Keratinocyte (primary cell): Measurements from ENCODE around the gene MFAP1. TPM values are rescaled to one million over a fixed set of nuclear protein-coding genes. Genes with fewer than 3 reads are reported as not detected.
"Not testable (repeated sequence)": the region's sequence is repeated elsewhere in the genome, so short reads cannot be mapped to it uniquely, and the experiment has no call there.

Experiments
- DNase-seq: peaks from one replicate; pipeline ENCODE4 v3.0.0-alpha.2; 2011; ENCODE audit warnings: low read depth, missing footprints, low spot score
- FAIRE-seq: peaks from 2 replicates; lab custom pipeline; 2011; peaks lifted over from hg19 to GRCh38; lab: Jason Lieb, UNC
- H2AFZ ChIP-seq: 2 replicates; pipeline ENCODE4 v1.6.0; 2012; ENCODE audit warnings: low read length, control low read depth, inconsistent platforms; ENCODE audit not compliant: control insufficient read depth
- H3K27ac ChIP-seq: 2 replicates; pipeline ENCODE4 v1.5.1; 2011; ENCODE audit warnings: low read length; ENCODE audit not compliant: control insufficient read depth, insufficient read depth
- H3K27me3 ChIP-seq: 3 replicates; pipeline ENCODE4 v1.6.0; 2011; ENCODE audit warnings: low read length; ENCODE audit not compliant: control insufficient read depth, insufficient read depth; ENCODE audit errors: extremely low read depth
- H3K36me3 ChIP-seq, 2 experiments: 2 replicates in 1 of 2; 3 replicates in 1 of 2; pipeline ENCODE4 v1.5.1; 2011; ENCODE audit warnings: low read length in 2 of 2, mild to moderate bottlenecking in 1 of 2; ENCODE audit not compliant: control insufficient read depth in 2 of 2, insufficient read depth in 2 of 2; ENCODE audit errors: extremely low read depth in 1 of 2
- H3K4me1 ChIP-seq: 3 replicates; pipeline ENCODE4 v1.5.1; 2011; ENCODE audit warnings: low read length; ENCODE audit not compliant: control insufficient read depth, insufficient read depth; ENCODE audit errors: extremely low read depth
- H3K4me2 ChIP-seq: 3 replicates; pipeline ENCODE4 v1.6.0; 2011; ENCODE audit warnings: low read depth, low read length; ENCODE audit not compliant: control insufficient read depth, insufficient read depth; ENCODE audit errors: extremely low read depth
- H3K4me3 ChIP-seq, 3 experiments: fragments of 200-600 bp in 1 of 3; sonication (generic) in 1 of 3; 2 replicates in 2 of 3; 3 replicates in 1 of 3; pipeline ENCODE4 v1.5.1; 2011 to 2016; ENCODE audit warnings: low read length in 3 of 3, mild to moderate bottlenecking in 3 of 3, control low read depth in 2 of 3, inconsistent platforms in 1 of 3, low read depth in 1 of 3, mixed read lengths in 1 of 3, mixed run types in 1 of 3, moderate library complexity in 1 of 3; ENCODE audit not compliant: control insufficient read depth in 2 of 3, insufficient read depth in 2 of 3; ENCODE audit errors: extremely low read depth in 1 of 3
- H3K79me2 ChIP-seq: 2 replicates; pipeline ENCODE4 v1.6.0; 2012; ENCODE audit warnings: low read length; ENCODE audit not compliant: control insufficient read depth, insufficient read depth
- H3K9ac ChIP-seq: 3 replicates; pipeline ENCODE4 v1.6.0; 2011; ENCODE audit warnings: low read length; ENCODE audit not compliant: control insufficient read depth, insufficient read depth; ENCODE audit errors: extremely low read depth
- H3K9me1 ChIP-seq: 3 replicates; pipeline ENCODE4 v1.6.0; 2011; ENCODE audit warnings: low read length; ENCODE audit not compliant: control insufficient read depth, insufficient read depth; ENCODE audit errors: extremely low read depth
- H3K9me3 ChIP-seq: 2 replicates; pipeline ENCODE4 v1.5.1; 2012; ENCODE audit warnings: low read depth, low read length; ENCODE audit not compliant: control insufficient read depth
- H4K20me1 ChIP-seq: 3 replicates; pipeline ENCODE4 v1.6.0; 2011; ENCODE audit warnings: low read length; ENCODE audit not compliant: control insufficient read depth, insufficient read depth; ENCODE audit errors: extremely low read depth
- EZH2 ChIP-seq: IDR thresholded peaks from one replicate; pipeline ENCODE4 v1.6.1; 2012; ENCODE audit warnings: inconsistent platforms, mild to moderate bottlenecking, low read length, moderate library complexity
- dilution Hi-C: fragments of 300-500 bp; cut with MboI; formaldehyde crosslinking; loops from one replicate; pipeline ENCODE4 v1.7.0; 2020; ENCODE audit warnings: low sequenced_read_pairs; ENCODE audit not compliant: extremely low pct_ligation_motif_present
- polyA plus RNA-seq, 5 experiments: library from polyadenylated mRNA; depleted of rRNA in 3 of 5; stranded (reverse) in 3 of 5; stranded (forward) in 1 of 5; unstranded in 1 of 5; fragments of >200 nt; gene quantifications; 1 replicate in 1 of 5; 2 replicates in 3 of 5; 3 replicates in 1 of 5; pipeline versions ENCODE4 v1.2.1 to v1.2.3, GENCODE V29; 2011 to 2012; ENCODE audit warnings: missing spikeins in 2 of 5, low read depth in 1 of 5, low replicate concordance in 1 of 5
- TF ChIP-seq, protein P1 (sequence below), 3 experiments: IDR thresholded peaks in 1 of 3; conservative IDR thresholded peaks in 1 of 3; optimal IDR thresholded peaks in 1 of 3; 2 replicates in 2 of 3; 3 replicates in 1 of 3; pipeline versions ENCODE3 to v1.5.1; 2011; ENCODE audit warnings: low read length in 3 of 3, mild to moderate bottlenecking in 3 of 3, moderate library complexity in 2 of 3, control low read depth in 1 of 3, inconsistent platforms in 1 of 3; ENCODE audit not compliant: insufficient read depth in 2 of 3; ENCODE audit errors: extremely low read depth in 1 of 3

Gene MFAP1
- polyA plus RNA-seq, 1 donor (not counting 4 experiments of a cell fraction or from before 2014, with no cell fraction given), result 25.6 TPM

DNA sequence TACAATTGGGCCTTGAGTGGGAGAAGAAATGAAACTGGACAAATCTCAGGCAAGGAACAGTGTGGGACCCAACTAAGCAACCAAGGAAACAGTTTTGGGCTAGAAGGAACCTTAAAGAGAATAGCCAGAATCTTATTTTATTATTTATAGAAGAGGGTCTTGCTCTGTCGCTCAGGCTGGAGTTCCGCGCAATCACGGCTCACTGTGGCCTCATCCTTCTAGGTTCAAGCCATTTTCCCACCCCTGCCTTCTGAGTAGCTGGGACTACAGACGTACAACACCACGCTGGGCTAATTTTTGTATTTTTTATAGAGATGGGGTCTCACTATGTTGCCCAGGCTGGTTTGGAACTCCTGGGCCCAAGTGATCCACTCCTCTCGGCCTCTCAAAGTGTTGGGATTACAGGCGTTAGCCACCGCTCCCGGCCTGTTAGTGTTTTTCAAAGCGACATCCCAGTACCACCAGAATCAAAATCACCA, 1.6 kb upstream of the MFAP1 start:
- dilution Hi-C loops, result no loop called here
- peak overlapping the region; percentile 40 for H3K27ac ChIP-seq
- peak overlapping the region; percentile 80 for H3K9ac ChIP-seq

DNA sequence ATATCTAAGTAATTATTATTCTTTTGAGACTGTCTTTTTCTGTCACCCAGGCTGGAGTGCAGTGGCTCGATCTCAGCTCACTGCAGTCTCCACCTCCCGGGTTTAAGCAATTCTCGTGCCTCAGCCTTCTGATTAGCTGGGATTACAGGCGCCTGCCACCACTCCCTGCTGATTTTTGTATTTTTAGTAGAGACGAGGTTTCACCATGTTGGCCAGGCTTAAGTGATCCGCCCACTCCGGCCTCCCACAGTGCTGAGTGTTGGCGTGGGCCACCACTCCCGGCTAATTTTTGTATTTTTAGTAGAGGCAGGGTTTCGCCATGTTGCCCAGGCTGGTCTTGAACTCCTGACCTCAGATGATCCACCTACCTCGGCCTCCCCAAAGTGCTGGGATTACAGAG, 815 bp upstream of the MFAP1 start:
- dilution Hi-C loops, H3K4me3 ChIP-seq, H3K9me1 ChIP-seq, FAIRE-seq, H4K20me1 ChIP-seq, DNase-seq, H3K4me2 ChIP-seq, H3K9ac ChIP-seq, H3K9me3 ChIP-seq, H2AFZ ChIP-seq, H3K36me3 ChIP-seq, H3K27ac ChIP-seq, H3K27me3 ChIP-seq: not testable (repeated sequence)
- Histone ChIP-seq H3K4me1 (peaks cover 16% of the 10 kb centered on the region), H3K79me2 (peaks cover 39% of the 10 kb centered on the region)

More for the DNA sequence above, 1.6 kb upstream of the MFAP1 start:
- Histone ChIP-seq H4K20me1 (no peaks in the 10 kb centered on the region), H3K27me3 (no peaks in the 10 kb centered on the region), H3K4me3 (peak overlapping the region in 2 of 3 experiments; percentile 66 to 73), H3K4me2 (peak overlapping the region; percentile 96), H3K9me3 (no peaks in the 10 kb centered on the region), H3K9me1 (no peaks in the 10 kb centered on the region), H3K36me3 (no peaks in the 10 kb centered on the region), H3K79me2 (peaks cover 31% of the 10 kb centered on the region), H3K4me1 (peaks cover 16% of the 10 kb centered on the region), H2AFZ (peak overlapping the region; percentile 94)
- FAIRE-seq (no peak), DNase-seq (no peak)
- no peak for TF ChIP-seq EZH2
- TF ChIP-seq, protein P1, sequence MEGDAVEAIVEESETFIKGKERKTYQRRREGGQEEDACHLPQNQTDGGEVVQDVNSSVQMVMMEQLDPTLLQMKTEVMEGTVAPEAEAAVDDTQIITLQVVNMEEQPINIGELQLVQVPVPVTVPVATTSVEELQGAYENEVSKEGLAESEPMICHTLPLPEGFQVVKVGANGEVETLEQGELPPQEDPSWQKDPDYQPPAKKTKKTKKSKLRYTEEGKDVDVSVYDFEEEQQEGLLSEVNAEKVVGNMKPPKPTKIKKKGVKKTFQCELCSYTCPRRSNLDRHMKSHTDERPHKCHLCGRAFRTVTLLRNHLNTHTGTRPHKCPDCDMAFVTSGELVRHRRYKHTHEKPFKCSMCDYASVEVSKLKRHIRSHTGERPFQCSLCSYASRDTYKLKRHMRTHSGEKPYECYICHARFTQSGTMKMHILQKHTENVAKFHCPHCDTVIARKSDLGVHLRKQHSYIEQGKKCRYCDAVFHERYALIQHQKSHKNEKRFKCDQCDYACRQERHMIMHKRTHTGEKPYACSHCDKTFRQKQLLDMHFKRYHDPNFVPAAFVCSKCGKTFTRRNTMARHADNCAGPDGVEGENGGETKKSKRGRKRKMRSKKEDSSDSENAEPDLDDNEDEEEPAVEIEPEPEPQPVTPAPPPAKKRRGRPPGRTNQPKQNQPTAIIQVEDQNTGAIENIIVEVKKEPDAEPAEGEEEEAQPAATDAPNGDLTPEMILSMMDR (optimal IDR thresholded peaks at IDR 0.05 in 1 of 3, IDR thresholded peaks at IDR 0.05 in 1 of 3, conservative IDR thresholded peaks at IDR 0.05 in 1 of 3; ENCODE audit: extremely low read depth in 1 of 3, insufficient read depth in 2 of 3, low read length in 3 of 3), result no peak

DNA sequence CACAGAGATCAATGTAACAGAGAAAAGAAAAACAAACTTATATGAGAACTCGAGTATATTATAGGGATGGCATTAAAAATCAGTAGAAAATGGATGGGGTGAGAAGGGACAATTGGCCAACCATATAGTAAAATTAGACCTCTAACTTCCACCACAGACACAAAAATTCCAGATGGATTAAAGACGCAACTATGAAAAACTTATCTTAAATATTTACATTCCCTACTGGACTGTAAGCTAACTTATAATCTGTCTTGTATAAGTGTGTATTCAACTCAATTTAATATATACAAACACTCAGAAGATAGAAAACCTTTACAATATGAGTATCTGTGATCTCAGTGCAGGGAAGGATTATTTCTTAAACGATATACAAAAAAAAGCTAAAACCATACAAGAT, 3.0 kb downstream of the MFAP1 start:
- H3K79me2 ChIP-seq, result peaks cover 62% of the 10 kb centered on the region
- H2AFZ ChIP-seq, result no peak overlapping the region
- no peak for TF ChIP-seq EZH2
- TF ChIP-seq, protein P1 (optimal IDR thresholded peaks at IDR 0.05 in 1 of 3, IDR thresholded peaks at IDR 0.05 in 1 of 3, conservative IDR thresholded peaks at IDR 0.05 in 1 of 3; ENCODE audit: extremely low read depth in 1 of 3, insufficient read depth in 2 of 3, low read length in 3 of 3), result no peak
- no peak overlapping the region for H3K9ac ChIP-seq
- dilution Hi-C loops, result no loop called here
- no peaks in the 10 kb centered on the region for H4K20me1 ChIP-seq
- H3K9me3 ChIP-seq, result no peaks in the 10 kb centered on the region
- no peak for FAIRE-seq
- H3K27me3 ChIP-seq, result no peaks in the 10 kb centered on the region
- no peak overlapping the region for H3K27ac ChIP-seq
- H3K36me3 ChIP-seq, result peaks cover 0 to 11% of the 10 kb centered on the region in 2 experiments
- no peak overlapping the region for H3K4me2 ChIP-seq
- H3K4me1 ChIP-seq, result peaks cover 11% of the 10 kb centered on the region
- no peak for DNase-seq
- H3K4me3 ChIP-seq, result no peak overlapping the region
- H3K9me1 ChIP-seq, result no peaks in the 10 kb centered on the region

DNA sequence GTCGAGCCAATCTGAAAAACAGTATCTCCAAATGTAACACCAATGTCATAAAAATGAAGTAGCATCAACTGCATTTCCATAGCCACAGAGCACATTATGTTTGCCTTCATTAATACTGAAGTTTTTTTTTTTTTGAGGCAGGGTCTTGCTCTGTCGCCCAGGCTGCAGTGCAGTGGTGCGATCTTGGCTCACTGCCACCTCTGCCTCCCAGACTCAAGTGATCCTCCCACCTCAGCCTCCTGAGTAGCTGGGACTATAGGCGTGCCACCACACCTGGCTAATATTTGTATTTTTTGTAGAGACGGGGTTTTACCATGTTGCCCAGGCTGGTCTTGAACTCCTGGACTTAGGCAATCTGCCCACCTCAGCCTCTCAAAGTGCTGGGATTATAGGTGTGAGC, 9.4 kb downstream of the MFAP1 start:
- H3K27ac ChIP-seq, H3K4me1 ChIP-seq, H3K4me3 ChIP-seq, FAIRE-seq, H3K27me3 ChIP-seq, H2AFZ ChIP-seq, H3K9me1 ChIP-seq, H4K20me1 ChIP-seq, DNase-seq, dilution Hi-C loops, H3K9me3 ChIP-seq, H3K9ac ChIP-seq, H3K4me2 ChIP-seq: not testable (repeated sequence)
- Histone ChIP-seq H3K36me3 (peaks cover 15 to 41% of the 10 kb centered on the region in 2 experiments), H3K79me2 (peaks cover 22% of the 10 kb centered on the region)
